ENCODE measurements around the gene PAK5. TPM values are rescaled to one million over a fixed set of nuclear protein-coding genes. Genes with fewer than 3 reads are reported as not detected.

Gene PAK5
- total and polyA plus RNA-seq, 10 donors: not detected

DNA sequence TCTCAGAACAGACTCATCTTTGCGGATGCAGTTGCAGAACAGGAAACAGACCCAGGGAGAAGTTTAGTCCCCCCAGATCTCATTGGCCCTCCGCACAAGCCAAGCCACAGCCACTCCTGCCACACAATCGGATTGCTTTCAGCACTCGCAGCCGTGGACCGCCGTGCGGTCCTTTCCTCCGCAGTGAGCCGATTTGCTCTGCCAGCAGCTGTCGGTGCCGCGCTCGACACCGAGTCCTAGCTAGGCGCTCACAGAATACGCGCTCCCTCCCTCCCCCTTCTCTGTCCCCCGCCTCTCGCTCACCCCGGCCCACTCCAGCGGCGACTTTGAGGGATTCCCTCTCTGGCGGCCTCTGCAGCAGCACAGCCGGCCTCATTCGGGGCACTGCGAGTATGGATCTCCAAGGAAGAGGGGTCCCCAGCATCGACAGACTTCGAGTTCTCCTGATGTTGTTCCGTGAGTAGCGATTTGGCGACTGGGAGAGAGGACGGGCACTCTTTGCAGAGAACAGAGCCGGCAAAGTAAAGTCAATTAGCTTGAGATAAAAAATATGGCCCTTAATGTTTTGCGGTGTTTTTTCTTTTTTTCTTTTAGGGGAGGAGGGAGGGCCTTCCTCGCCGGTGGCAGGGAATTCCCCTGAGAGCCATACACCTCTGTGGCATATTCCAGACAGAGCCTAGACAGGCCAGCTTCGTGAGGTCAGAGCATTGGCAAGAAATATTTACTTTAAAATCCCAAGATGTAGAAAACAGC is 324.2 kb downstream of the PAK5 start, which contains the start of gene LAMP5:
LAMP5 (plus strand) TSS at position 130 of the 753 bp plus-strand sequence; CDS start at position 393, 263 bp downstream.
- TF ChIP-seq POLR2A (IDR thresholded peaks at IDR 0.05) (no peak), POLR2AphosphoS5 (IDR thresholded peaks at IDR 0.05) (no peak), CTCF (IDR thresholded peaks at IDR 0.05 in 8 of 11, conservative IDR thresholded peaks at IDR 0.05 in 3 of 11) (no peak)
- Histone ChIP-seq H3K9me3 (no peaks in the 10 kb centered on the region), H3K4me1 (peaks cover 0 to 30% (median 24%) of the 10 kb centered on the region in 6 donors), H3K36me3 (no peaks in the 10 kb centered on the region), H3K4me3 (peak within 1 kb of the TSS in 3 of 8 donors; percentile 2 to 54 (median 17)), H3K27ac (no peak within 1 kb of the TSS), H3K27me3 (replicated peaks in 1 of 7) (peaks cover 0 to 86% (median 27%) of the 10 kb centered on the region in 7 donors)
- intact Hi-C loops (cut with DNase I; ENCODE audit: low total_unique reads): no loop called here
- no peak for DNase-seq
- WGBS, 5 donors: 2 to 5% (median 2%) methylated on average over 27 to 38 of the region's 38 CpGs

GRCh38 chr20:9514072-9514460 is 324.8 kb downstream of the PAK5 start:
- no peak for DNase-seq
- TF ChIP-seq POLR2AphosphoS5 (IDR thresholded peaks at IDR 0.05) (no peak), CTCF (IDR thresholded peaks at IDR 0.05 in 8 of 11, conservative IDR thresholded peaks at IDR 0.05 in 3 of 11) (no peak), POLR2A (IDR thresholded peaks at IDR 0.05) (no peak)
- no peaks in the 10 kb centered on the region for H3K36me3 ChIP-seq
- peaks cover 0 to 30% (median 24%) of the 10 kb centered on the region in 6 donors for H3K4me1 ChIP-seq
- peaks cover 0 to 91% (median 32%) of the 10 kb centered on the region in 7 donors for H3K27me3 ChIP-seq (replicated peaks in 1 of 7)
- H3K4me3 ChIP-seq: no peak overlapping the region
- no peaks in the 10 kb centered on the region for H3K9me3 ChIP-seq
- intact Hi-C loops (cut with DNase I; ENCODE audit: low total_unique reads): no loop called here
- H3K27ac ChIP-seq: no peak overlapping the region
- WGBS, 5 donors: 6 to 12% (median 7%) methylated on average over 9 of the region's 9 CpGs

DNA sequence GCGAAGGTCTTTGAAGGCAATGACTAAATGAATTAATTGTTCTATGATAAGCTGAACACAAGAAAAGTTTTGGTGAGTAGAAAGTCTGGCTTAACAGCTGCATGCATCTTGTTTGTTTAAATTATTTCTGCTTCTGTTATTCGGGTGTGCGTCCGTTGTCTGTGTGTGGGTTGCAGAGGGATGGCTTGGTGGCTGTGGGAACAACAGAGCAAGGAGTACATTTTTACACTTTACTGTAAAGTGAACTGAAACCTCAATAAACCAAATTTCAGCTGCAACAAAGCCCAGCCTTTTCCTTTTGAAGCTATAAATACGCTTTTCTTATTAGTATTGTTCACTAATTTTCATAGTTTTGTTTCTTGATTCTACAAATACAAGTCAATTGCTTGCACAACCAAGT is 328.0 kb downstream of the PAK5 start:
- DNase-seq: no peak
- H3K27me3 ChIP-seq (replicated peaks in 1 of 7): peaks cover 3 to 93% (median 56%) of the 10 kb centered on the region in 7 donors
- WGBS, 5 donors: 39 to 68% (median 52%) methylated on average over 5 of the region's 5 CpGs
- no peak overlapping the region for H3K4me3 ChIP-seq
- TF ChIP-seq POLR2A (IDR thresholded peaks at IDR 0.05) (no peak), CTCF (IDR thresholded peaks at IDR 0.05 in 8 of 11, conservative IDR thresholded peaks at IDR 0.05 in 3 of 11) (no peak), POLR2AphosphoS5 (IDR thresholded peaks at IDR 0.05) (no peak)
- H3K36me3 ChIP-seq: no peaks in the 10 kb centered on the region
- peaks cover 0 to 48% (median 21%) of the 10 kb centered on the region in 6 donors for H3K4me1 ChIP-seq
- no peaks in the 10 kb centered on the region for H3K9me3 ChIP-seq
- no peak overlapping the region for H3K27ac ChIP-seq
- intact Hi-C loops (cut with DNase I; ENCODE audit: low total_unique reads): no loop called here

DNA sequence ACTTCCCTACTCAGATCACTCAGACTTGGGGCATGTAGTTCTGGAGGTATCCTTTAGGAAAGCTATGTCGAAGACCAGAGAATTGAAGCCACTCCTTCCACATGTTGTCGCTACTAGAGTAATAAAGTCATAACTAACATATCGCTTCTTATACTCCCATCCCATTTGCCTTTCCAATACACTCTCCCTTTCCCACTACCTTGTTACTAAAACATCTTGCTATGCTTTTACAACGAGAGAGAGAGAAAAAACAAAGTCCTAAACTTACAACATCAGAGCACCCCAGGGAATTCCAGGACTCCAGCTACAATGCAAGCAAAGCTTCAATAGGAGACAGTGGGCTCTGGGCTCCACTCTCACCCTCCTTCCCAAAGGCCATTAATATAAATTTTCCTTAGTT is 329.6 kb downstream of the PAK5 start:
- 26 to 40% (median 31%) methylated on average over 4 of the region's 4 CpGs for WGBS, 5 donors
- Histone ChIP-seq H3K27ac (no peak overlapping the region), H3K4me3 (no peak overlapping the region), H3K27me3 (replicated peaks in 1 of 7) (peaks cover 3 to 90% (median 46%) of the 10 kb centered on the region in 7 donors), H3K9me3 (no peaks in the 10 kb centered on the region), H3K36me3 (no peaks in the 10 kb centered on the region), H3K4me1 (peaks cover 0 to 32% (median 5%) of the 10 kb centered on the region in 6 donors)
- no peak for DNase-seq
- no peak for TF ChIP-seq POLR2AphosphoS5 (IDR thresholded peaks at IDR 0.05)
- no peak for TF ChIP-seq POLR2A (IDR thresholded peaks at IDR 0.05)
- TF ChIP-seq CTCF (IDR thresholded peaks at IDR 0.05 in 8 of 11, conservative IDR thresholded peaks at IDR 0.05 in 3 of 11): no peak
- intact Hi-C loops (cut with DNase I; ENCODE audit: low total_unique reads): no loop called here

Data from spleen (tissue), 11 donors.